PC-9 (cell line): ENCODE measurements around the gene ALG2. TPM values are rescaled to one million over a fixed set of nuclear protein-coding genes. Genes with fewer than 3 reads are reported as not detected.

ENCODE experiments used
- BruUV-seq: library from RNA; stranded (reverse); fragments of 400-500 nt; replicated peaks from 2 replicates; lab custom pipeline; 2021; lab: Mats Ljungman, UMichigan
- CTCF ChIA-PET: fragments of 300-600 bp; sonication (Branson Sonifier 250); formaldehyde crosslinking; loops from one replicate; lab custom pipeline; 2022; ENCODE audit warnings: antibody characterized with exemption; lab: Charles Lee
- POLR2A ChIA-PET: fragments of 300-600 bp; sonication (Branson Sonifier 250); formaldehyde crosslinking; loops from one replicate; lab custom pipeline; 2022; ENCODE audit warnings: antibody characterized with exemption; ENCODE audit not compliant: unreplicated experiment; lab: Charles Lee
- DNase-seq, 2 experiments: peaks; one replicate each; pipeline versions ENCODE4 v3.0.0 to v3.0.0-alpha.2; 2015 to 2022; ENCODE audit warnings: mixed read lengths in 1 of 2
- H2AFZ ChIP-seq: fragments of 200-600 bp; sonication (generic); 2 replicates; pipeline ENCODE4 v1.8.1; 2017; ENCODE audit warnings: antibody characterized with exemption
- H3F3A ChIP-seq: fragments of 200-600 bp; sonication (generic); 2 replicates; pipeline ENCODE4 v1.8.1; 2017; ENCODE audit warnings: antibody characterized with exemption, mild to moderate bottlenecking, low read depth; ENCODE audit not compliant: insufficient read depth
- H3K27ac ChIP-seq: fragments of 200-600 bp; sonication (generic); 2 replicates; pipeline ENCODE4 v1.6.1; 2016; ENCODE audit warnings: mixed run types
- H3K27me3 ChIP-seq: fragments of 200-600 bp; sonication (generic); 2 replicates; pipeline ENCODE4 v1.6.1; 2016; ENCODE audit warnings: low read depth, mixed run types; ENCODE audit not compliant: insufficient read depth
- H3K36me3 ChIP-seq: fragments of 200-600 bp; sonication (generic); 2 replicates; pipeline ENCODE4 v1.6.1; 2016; ENCODE audit warnings: low read depth, mixed run types
- H3K4me1 ChIP-seq: fragments of 200-600 bp; sonication (generic); replicated peaks from 2 replicates; pipeline ENCODE4 v1.6.1; 2016; ENCODE audit warnings: mixed run types; ENCODE audit not compliant: insufficient read depth
- H3K4me2 ChIP-seq: fragments of 200-600 bp; sonication (generic); 2 replicates; pipeline ENCODE4 v1.6.1; 2017; ENCODE audit warnings: mixed run types
- H3K4me3 ChIP-seq: fragments of 200-600 bp; sonication (generic); 2 replicates; pipeline ENCODE4 v1.6.1; 2016; ENCODE audit warnings: mixed run types
- H3K79me2 ChIP-seq: fragments of 200-600 bp; sonication (generic); 2 replicates; pipeline ENCODE4 v1.6.1; 2017; ENCODE audit warnings: low read depth, mixed run types
- H3K9me2 ChIP-seq: fragments of 200-600 bp; sonication (generic); 2 replicates; pipeline ENCODE4 v1.8.1; 2017; ENCODE audit warnings: mild to moderate bottlenecking; ENCODE audit not compliant: insufficient read depth
- H3K9me3 ChIP-seq: fragments of 200-600 bp; sonication (generic); 2 replicates; pipeline ENCODE4 v1.8.1; 2016; ENCODE audit warnings: low read depth; ENCODE audit not compliant: insufficient read depth
- H4K20me1 ChIP-seq: fragments of 200-600 bp; sonication (generic); 2 replicates; pipeline ENCODE4 v1.8.1; 2017; ENCODE audit not compliant: insufficient read depth
- CTCF ChIP-seq: fragments of 200-600 bp; sonication (generic); conservative IDR thresholded peaks from 2 replicates; pipeline ENCODE4 v1.6.1; 2017; ENCODE audit warnings: mixed run types, antibody characterized with exemption, mild to moderate bottlenecking, moderate library complexity
- EZH2 ChIP-seq: fragments of 200-600 bp; sonication (generic); IDR thresholded peaks from 2 replicates; pipeline ENCODE4 v1.8.0; 2017; ENCODE audit warnings: antibody characterized with exemption, low read depth
- intact Hi-C: fragments of 100-400 bp; cut with micrococcal nuclease; formaldehyde crosslinking; loops from one replicate; pipeline ENCODE4 v1.10.0; 2022; ENCODE audit not compliant: unreplicated experiment
- total RNA-seq: library from RNA; stranded (reverse); gene quantifications from 2 replicates; pipeline ENCODE4 v1.2.3, GENCODE V29; 2021

The ALG2 gene
- total RNA-seq, 1 experiment from 2014 or later = 30.2 TPM

GRCh38 chr9:99231711-99232110 is 10.0 kb upstream of the ALG2 start:
- Histone ChIP-seq H3K4me2 (no peak overlapping the region), H3K27me3 (no peaks in the 10 kb centered on the region), H3K4me3 (no peak overlapping the region), H3K9me2 (no peaks in the 10 kb centered on the region), H4K20me1 (peaks cover 23% of the 10 kb centered on the region), H3K27ac (no peak overlapping the region), H3K9me3 (no peaks in the 10 kb centered on the region), H3K36me3 (peaks cover 40% of the 10 kb centered on the region), H3K4me1 (no peaks in the 10 kb centered on the region), H3F3A (no peaks in the 10 kb centered on the region), H2AFZ (no peak overlapping the region), H3K79me2 (no peaks in the 10 kb centered on the region)
- intact Hi-C loops = no loop called here
- ChIA-PET CTCF (interaction anchor here (1.1 kb wide), 1 partner anchor 779 kb away, joined by 6 read pairs; no protein-coding TSS in a partner anchor), POLR2A (interaction anchor here (0.6 to 0.7 kb wide), 2 partner anchors 235 to 1194 kb away, joined by 3 to 5 read pairs; no protein-coding TSS in a partner anchor)
- TF ChIP-seq EZH2 = no peak
- TF ChIP-seq CTCF = peak; percentile 56
- peak in 1 of 2 experiments; percentile 23 for DNase-seq
- no TSS peak for BruUV-seq

DNA sequence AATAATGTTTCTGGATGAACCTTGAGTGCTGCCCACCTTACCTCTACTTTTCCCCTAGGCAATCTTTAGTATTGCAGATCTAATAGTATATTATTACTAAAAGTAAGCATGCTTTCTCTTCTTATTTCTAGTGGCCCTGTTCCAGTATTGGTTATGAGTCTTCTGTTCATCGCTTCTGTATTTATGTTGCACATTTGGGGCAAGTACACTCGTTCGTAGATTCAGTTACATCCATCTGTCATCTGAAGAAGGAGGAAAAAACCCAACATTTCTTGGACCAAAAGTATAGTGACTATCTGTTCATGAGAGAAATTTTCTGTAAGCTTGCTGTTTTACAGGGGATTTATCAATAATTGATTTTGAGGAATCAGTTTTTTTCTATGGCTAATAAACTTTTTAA is 8.5 kb upstream of the ALG2 start:
- no peaks in the 10 kb centered on the region for H3K9me2 ChIP-seq
- no peak for DNase-seq
- no peak overlapping the region for H3K27ac ChIP-seq
- no peak for TF ChIP-seq CTCF
- no peak for TF ChIP-seq EZH2
- no TSS peak for BruUV-seq
- H3K9me3 ChIP-seq = no peaks in the 10 kb centered on the region
- ChIA-PET POLR2A (no interaction called here), CTCF (no interaction called here)
- H3K4me3 ChIP-seq = no peak overlapping the region
- peaks cover 34% of the 10 kb centered on the region for H4K20me1 ChIP-seq
- no peaks in the 10 kb centered on the region for H3K4me1 ChIP-seq
- no peaks in the 10 kb centered on the region for H3K27me3 ChIP-seq
- H3K36me3 ChIP-seq = peaks cover 40% of the 10 kb centered on the region
- no peak overlapping the region for H2AFZ ChIP-seq
- intact Hi-C loops = no loop called here
- H3K79me2 ChIP-seq = peaks cover 10% of the 10 kb centered on the region
- no peaks in the 10 kb centered on the region for H3F3A ChIP-seq
- no peak overlapping the region for H3K4me2 ChIP-seq

GRCh38 chr9:99226054-99226453 is 4.3 kb upstream of the ALG2 start:
- Histone ChIP-seq H3K9me2 (no peaks in the 10 kb centered on the region), H3K4me2 (no peak overlapping the region), H3K36me3 (peaks cover 44% of the 10 kb centered on the region), H3K4me3 (no peak overlapping the region), H3F3A (no peaks in the 10 kb centered on the region; the same call in 1 of the 2 replicates), H3K27me3 (no peaks in the 10 kb centered on the region), H4K20me1 (peaks cover 34% of the 10 kb centered on the region), H3K4me1 (peaks cover 13% of the 10 kb centered on the region), H2AFZ (no peak overlapping the region), H3K79me2 (peaks cover 48% of the 10 kb centered on the region), H3K9me3 (no peaks in the 10 kb centered on the region), H3K27ac (no peak overlapping the region)
- no peak for DNase-seq
- CTCF ChIA-PET = no interaction called here
- TF ChIP-seq EZH2 (no peak), CTCF (no peak)
- POLR2A ChIA-PET = no interaction called here
- BruUV-seq = no TSS peak
- intact Hi-C loops = no loop called here
